ENCODE data around the gene PCED1B.
A peak's percentile ranks its signal among the peaks of the same experiment; 100 is the strongest.
"Not testable (repeated sequence)": the region's sequence is repeated elsewhere in the genome, so short reads cannot be mapped to it uniquely, and the experiment has no call there.

The PCED1B gene

DNA sequence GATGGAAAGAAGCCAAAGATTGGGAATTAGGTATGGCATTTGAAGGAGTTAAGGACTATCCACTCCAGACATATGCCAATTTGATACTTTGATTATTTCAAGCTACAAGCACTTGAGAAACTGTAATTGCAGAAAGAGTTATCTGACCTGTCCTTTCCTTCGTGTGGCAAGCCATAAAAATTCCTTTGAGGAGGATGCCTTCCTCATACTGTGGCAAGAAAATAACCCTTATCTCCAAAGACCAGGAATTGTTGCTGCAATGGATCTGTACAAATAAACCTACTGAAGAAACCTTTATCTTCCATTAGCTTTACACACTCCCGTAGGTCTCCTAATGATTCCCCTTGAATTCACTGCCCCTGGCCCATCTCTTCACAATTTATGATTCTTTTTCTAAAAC, 165.4 kb downstream of the PCED1B start:
- peak; percentile 36 for DNase-seq

DNA sequence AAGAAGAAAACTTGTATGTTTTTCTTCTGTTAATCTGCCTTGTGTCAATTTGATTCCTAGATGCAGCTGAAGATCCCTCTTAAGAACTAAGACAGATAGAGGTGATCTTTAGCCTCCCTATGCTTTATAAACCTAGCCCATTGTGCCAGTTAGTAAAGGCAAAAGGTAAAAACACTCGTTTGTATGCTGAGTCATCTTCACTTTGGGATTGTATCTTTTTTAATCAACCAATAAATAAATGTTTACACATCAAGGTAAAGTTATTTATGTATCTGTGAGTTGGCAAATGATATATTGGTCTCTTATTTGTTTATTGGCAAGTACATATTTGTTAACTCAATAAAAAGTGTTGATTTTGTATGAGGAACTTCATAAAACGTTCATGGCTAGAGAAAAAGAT, 166.2 kb downstream of the PCED1B start:
- DNase-seq = no peak

DNA sequence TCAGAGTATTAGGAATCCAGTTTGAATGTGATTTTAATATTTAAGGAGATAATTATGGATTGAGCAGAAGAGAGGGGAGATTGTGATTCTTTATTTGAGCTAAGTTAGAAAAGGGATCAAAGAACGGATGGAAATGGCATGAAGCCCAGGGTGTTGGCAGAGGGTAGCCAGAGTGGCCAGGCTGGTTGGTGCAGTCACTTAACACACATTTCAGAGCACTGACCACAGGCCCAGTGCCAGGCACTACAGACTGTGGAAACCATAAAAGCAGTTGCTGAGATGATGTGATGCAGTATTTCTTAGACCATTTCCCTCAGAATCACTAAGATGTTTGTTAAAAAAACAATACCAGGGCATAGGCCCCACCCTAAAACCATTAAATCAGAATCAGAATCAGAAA, 168.0 kb downstream of the PCED1B start:
- DNase-seq = no peak

DNA sequence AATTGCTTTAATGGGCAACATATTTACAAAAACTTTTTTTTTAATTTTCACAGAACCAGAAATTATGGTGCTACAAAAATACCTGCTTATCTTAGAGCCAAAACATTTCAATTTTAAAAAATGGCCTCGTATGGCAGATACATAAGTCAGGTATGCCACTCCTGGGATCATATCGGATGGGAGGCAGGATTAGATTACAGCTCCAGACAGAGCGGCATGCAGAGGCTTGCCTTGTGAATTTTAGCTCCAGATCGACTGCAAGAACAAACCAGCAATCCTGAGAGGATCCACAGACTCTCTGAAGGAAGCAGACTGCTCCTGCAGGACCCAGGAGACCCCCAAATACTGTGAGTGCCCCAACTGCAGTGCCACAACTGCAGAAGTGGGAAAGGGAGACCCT, 169.7 kb downstream of the PCED1B start:
- no peak for DNase-seq

DNA sequence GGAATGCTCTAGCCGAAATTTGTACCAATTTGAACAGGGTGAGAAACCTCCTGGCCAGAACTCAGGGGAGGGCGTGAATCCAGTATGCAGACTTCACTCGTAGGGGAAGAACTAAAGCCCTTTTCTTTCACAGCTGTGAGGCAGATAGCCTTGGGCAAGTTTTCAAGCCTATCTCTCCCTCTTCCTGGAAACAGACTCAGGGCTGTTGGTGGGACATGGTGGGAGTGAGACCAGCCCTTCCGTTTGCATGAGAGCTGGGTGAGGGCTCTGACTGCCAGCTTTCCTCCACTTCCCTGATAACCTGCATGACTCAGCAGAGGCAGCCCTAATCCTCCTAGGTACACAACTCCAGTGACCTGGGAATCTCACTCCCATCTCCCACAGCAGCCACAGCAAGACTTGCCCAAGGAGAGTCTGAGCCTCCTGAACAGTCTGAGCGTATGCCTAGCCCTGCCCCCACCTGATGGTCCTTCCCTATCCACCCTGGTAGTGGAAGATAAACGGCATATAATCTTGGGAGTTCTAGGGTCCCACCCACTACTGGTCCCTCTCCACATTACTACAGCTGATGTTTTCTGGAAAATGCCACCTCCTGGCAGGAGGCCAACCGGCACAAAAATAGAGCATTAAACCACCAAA, 170.4 kb downstream of the PCED1B start:
- DNase-seq = peak; percentile 99

GRCh38 chr12:47251919-47252318, 172.5 kb downstream of the PCED1B start:
- no peak for DNase-seq

- no peak for DNase-seq
Observed at GRCh38 chr12:47264951-47265350, 185.5 kb downstream of the PCED1B start.

- no peak for DNase-seq
Observed at GRCh38 chr12:47265391-47265790, 186.0 kb downstream of the PCED1B start.

- DNase-seq = peak; percentile 83
Observed at GRCh38 chr12:47267571-47267970, 188.2 kb downstream of the PCED1B start.

- no peak for DNase-seq
Observed at GRCh38 chr12:47268501-47269454, 189.4 kb downstream of the PCED1B start.

DNA sequence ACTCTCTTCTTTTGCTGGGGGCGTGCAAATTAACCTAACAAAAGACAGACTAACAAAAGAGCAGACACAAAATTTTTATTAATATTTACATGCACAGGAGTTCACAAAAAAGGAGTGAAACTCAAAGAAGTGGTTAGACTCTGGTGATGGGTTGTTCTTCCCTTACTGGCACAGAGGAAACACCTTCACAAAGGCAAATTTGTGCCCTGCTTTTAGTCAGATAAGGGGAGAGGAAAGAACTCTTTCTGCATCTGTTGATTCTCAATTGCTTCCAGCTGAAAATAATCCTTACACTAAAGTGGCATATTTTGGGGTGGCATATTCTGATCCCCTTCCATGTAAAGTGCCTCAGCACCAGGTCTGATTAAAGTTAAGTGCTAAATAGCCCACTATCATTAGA, 190.5 kb downstream of the PCED1B start:
- DNase-seq = no peak

DNA sequence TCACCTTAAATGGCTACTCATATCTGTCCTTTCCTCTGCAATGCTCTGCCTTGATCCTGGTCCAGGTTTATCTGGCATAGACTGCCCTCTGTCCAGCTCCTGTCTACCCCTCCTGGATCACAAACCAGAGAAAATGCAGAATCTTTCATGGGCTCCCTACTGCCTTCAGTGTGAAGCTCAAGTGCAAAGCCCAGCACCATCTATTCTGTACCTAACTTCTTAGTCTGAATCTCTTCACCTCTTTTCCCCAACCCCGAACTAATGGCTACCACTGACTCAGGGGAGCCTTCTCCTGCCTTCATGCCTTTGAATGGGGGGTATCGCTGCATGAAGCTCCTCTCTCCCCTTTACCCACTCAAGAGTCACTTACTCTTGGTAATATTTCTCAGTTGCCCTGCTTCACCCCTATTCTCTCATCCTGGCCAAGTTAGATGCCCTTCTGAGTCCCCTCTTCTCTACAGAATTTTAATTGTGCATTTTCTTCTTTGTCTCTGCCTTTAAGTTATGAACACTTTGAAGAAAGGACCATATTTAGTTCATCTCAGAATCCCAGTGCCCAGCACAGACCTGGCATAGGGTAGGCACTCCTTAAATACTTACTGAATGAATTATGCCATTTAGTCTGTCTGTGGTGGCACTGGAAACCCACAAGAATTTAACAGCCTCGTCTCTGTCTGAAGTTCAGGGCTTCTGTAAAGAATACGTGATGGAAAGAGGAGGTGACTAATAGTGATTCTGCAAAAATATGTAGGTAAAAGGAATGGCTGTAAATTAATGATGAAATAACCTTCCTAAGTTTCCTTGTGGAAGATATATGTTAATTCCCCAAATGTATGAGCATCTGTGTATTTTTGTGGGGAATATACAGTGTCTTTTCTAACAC, 191.6 kb downstream of the PCED1B start:
- peak; percentile 96 for DNase-seq

DNA sequence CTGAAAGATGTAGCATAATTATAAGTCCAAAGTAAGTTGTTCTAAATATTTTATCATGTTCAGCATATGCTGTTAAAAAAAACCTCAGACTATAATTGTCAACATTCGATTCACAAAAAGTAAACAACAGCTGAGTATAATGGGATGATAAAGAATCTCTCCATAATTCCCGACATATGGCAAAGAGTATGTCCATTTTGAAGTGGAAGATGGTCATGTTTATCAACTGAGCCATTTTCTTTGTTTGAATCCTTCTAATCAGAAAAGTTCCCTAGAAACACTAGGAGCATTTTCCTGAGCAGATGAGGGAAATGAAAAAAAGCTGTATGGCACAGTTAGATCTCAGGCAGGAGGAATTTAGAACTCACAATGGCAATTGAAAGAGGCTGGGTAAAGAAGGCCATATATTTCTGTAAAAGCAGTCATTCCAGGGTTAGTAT, 192.4 kb downstream of the PCED1B start:
- DNase-seq = no peak

GRCh38 chr12:47272412-47273190, 193.2 kb downstream of the PCED1B start:
- DNase-seq = peak; percentile 75

DNA sequence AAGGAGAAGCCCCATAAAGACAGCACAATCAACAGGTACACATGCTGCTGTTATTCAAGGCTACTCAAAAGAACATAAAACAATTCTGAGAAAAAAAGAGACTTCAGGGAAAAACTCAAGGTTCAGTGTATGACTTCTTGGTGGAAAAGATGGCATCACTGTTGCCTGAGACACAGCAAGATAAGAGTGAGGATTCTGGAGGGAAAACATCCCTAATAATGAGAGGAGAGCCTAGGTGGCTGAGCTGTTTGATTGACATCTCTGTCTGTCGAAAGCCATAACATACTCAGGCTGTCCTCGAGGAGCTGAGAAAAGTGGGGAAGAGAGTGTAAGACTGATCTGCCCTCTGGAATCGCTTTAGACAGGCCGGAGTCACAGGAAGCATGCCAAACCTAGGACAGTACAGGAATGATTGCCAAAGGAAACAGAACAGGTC, 193.8 kb downstream of the PCED1B start:
- DNase-seq = no peak

- no peak for DNase-seq
Observed at GRCh38 chr12:47274760-47275159, 195.3 kb downstream of the PCED1B start.

DNA sequence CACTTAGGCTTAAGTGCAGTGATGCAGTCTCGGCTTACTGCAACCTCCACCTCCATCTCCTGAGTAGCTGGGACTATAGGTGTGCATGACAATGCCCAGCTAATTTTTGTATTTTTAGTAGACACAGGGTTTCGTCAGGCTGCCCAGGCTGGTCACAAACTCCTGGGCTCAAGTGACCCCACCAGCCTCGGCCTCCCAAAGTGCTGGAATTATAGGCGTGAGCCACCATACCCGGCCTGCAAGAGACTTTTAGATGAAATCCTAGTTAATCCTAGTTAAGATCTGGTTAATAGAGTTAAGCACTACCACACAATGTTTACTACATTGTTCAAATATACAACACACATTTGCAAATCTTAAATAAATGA, 196.8 kb downstream of the PCED1B start:
- no peak for DNase-seq

DNA sequence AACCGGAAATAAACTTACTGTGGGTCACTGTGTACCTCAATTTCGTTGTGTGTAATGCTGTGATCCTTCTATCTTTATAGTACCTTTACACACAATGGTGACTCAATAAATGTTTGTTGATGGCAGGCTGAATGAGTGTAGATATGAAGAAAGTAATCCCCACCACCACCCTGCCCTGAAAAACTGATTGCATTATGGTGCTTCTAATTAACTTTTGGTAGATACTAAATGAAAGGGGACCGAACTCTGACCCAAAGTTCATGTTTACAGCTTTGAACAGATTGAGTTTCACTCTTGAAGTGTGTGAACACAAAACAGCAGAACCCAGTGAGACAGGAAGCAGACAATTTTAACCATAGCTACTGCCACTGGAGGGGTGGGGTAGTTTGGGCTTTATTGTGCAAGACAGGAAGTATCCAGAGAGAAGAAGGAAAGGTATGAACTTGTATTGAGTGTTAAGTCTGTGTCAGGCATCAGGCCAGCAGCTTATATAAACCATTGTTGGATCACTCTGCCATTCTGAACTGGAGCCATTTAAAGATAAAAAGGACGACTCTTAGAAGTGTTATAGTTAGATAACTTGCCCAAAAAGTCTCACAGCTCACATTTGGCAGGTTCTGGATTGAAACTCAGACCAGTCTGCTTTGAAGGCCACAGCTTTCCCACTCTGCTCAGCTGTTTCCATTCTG, 197.3 kb downstream of the PCED1B start:
- DNase-seq = peak; percentile 86

GRCh38 chr12:47277972-47278448, 198.6 kb downstream of the PCED1B start:
- peak; percentile 96 for DNase-seq

DNA sequence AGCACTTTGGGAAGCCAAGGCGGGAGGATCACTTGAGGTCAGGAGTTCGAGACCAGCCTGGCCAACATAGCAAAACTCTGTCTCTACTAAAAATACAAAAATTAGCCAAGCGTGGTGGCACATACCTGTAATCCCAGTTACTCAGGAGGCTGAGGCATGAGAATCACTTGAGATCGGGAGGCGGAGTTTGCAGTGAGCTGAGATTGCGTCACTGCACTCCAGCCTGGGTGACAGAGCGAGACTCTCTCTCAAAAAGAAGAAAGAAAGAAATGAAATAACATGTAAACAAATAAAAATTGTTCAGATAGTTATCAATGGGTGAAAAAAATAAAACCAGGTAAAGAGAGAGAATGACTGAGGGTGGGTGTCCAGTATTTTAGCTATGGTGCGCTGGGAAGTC, 200.3 kb downstream of the PCED1B start:
- DNase-seq = not testable (repeated sequence)

DNA sequence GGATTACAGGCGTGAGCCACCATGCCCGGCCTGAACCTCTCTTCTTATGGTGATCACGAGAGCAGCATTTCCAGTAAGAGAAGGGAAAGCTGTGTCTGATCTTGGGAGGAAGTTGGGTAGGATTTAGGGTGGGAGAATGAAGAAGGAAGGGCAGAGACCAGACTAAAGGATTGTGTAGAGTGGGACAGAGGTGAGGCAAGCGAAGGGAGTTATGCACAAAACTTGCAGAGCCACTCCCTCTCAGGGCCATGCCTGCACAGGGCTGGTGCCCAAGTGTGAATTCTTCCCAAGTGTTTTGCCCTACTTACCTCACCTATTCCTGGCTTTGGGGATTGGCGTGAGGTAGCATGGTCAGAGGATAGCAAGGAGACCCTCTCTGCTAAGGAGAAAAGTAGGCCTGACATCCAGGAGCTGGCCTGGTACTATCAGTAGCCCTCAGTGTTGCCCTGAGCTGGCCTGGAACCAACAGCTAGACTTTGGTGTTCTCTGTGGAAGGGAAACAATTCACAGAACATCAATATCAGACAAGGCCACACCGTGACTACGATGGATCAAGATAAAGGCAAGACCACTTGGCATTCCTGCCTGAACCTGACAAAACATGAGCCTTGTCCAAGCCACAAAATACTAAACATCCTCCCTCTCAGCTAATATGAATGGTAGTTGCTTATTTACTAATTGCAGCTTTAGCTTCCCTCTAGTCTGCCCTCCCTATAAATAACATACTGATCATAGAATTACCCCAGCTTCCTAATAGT, 201.3 kb downstream of the PCED1B start:
- DNase-seq = no peak
